Measurements from ENCODE around the gene GTF3C2. TPM values are rescaled to one million over a fixed set of nuclear protein-coding genes. Genes with fewer than 3 reads are reported as not detected.
A peak's percentile ranks its signal among the peaks of the same experiment; 100 is the strongest.

The GTF3C2 gene
- total RNA-seq, 1 experiment from 2014 or later: 89.4 TPM

- no peaks in the 10 kb centered on the region for H3K27me3 ChIP-seq
- no peaks in the 10 kb centered on the region for H3K9me3 ChIP-seq (replicated peaks)
- peaks cover 13% of the 10 kb centered on the region; the same call in 1 of the 2 replicates for H3K4me1 ChIP-seq
- H3K36me3 ChIP-seq: peaks cover 69% of the 10 kb centered on the region
- H3K4me3 ChIP-seq: no peak overlapping the region
- H3K27ac ChIP-seq: no peak overlapping the region
- DNase-seq: no peak
These were observed 21.1 kb upstream of the GTF3C2 start for GRCh38 chr2:27377618-27378095.

- Histone ChIP-seq H3K27ac (no peak overlapping the region), H3K9me3 (replicated peaks) (no peaks in the 10 kb centered on the region)
These were observed 20.5 kb upstream of the GTF3C2 start for GRCh38 chr2:27376866-27377617.

GRCh38 chr2:27376151-27376865, 19.7 kb upstream of the GTF3C2 start:
- H3K36me3 ChIP-seq: peaks cover 58% of the 10 kb centered on the region
- H3K27me3 ChIP-seq: no peaks in the 10 kb centered on the region
- peaks cover 17% of the 10 kb centered on the region; the same call in 1 of the 2 replicates for H3K4me1 ChIP-seq
- no peak overlapping the region for H3K27ac ChIP-seq
- no peak for DNase-seq
- no peaks in the 10 kb centered on the region for H3K9me3 ChIP-seq (replicated peaks)
- no peak overlapping the region for H3K4me3 ChIP-seq

More at GRCh38 chr2:27376866-27377617, 20.5 kb upstream of the GTF3C2 start:
- peaks cover 65% of the 10 kb centered on the region for H3K36me3 ChIP-seq
- H3K4me3 ChIP-seq: no peak overlapping the region
- H3K4me1 ChIP-seq: peaks cover 16% of the 10 kb centered on the region; the same call in 1 of the 2 replicates
- DNase-seq: no peak
- no peaks in the 10 kb centered on the region for H3K27me3 ChIP-seq

- H3K9me3 ChIP-seq (replicated peaks): no peaks in the 10 kb centered on the region
- H3K4me3 ChIP-seq: no peak overlapping the region
- H3K36me3 ChIP-seq: peaks cover 53% of the 10 kb centered on the region
- no peak overlapping the region for H3K27ac ChIP-seq
- no peaks in the 10 kb centered on the region for H3K27me3 ChIP-seq
- no peak for DNase-seq
- peaks cover 12% of the 10 kb centered on the region; the same call in 1 of the 2 replicates for H3K4me1 ChIP-seq
These were observed 19.0 kb upstream of the GTF3C2 start for GRCh38 chr2:27375513-27376099.

GRCh38 chr2:27373567-27373966, 17.0 kb upstream of the GTF3C2 start:
- H3K27me3 ChIP-seq: no peaks in the 10 kb centered on the region
- H3K36me3 ChIP-seq: peaks cover 47% of the 10 kb centered on the region
- H3K9me3 ChIP-seq (replicated peaks): no peaks in the 10 kb centered on the region
- H3K27ac ChIP-seq: no peak overlapping the region
- no peak overlapping the region for H3K4me3 ChIP-seq
- H3K4me1 ChIP-seq: peaks cover 3% of the 10 kb centered on the region; the same call in 1 of the 2 replicates
- no peak for DNase-seq

- DNase-seq: no peak
- H3K36me3 ChIP-seq: peaks cover 50% of the 10 kb centered on the region
- no peaks in the 10 kb centered on the region for H3K9me3 ChIP-seq (replicated peaks)
- H3K4me1 ChIP-seq: peaks cover 3% of the 10 kb centered on the region; the same call in 1 of the 2 replicates
- H3K27ac ChIP-seq: no peak overlapping the region
- H3K4me3 ChIP-seq: no peak overlapping the region
- no peaks in the 10 kb centered on the region for H3K27me3 ChIP-seq
These were observed 16.4 kb upstream of the GTF3C2 start for GRCh38 chr2:27372937-27373336.

- Histone ChIP-seq H3K27me3 (no peaks in the 10 kb centered on the region), H3K27ac (peak overlapping the region; percentile 90), H3K36me3 (peaks cover 49% of the 10 kb centered on the region), H3K9me3 (replicated peaks) (no peaks in the 10 kb centered on the region), H3K4me3 (peak overlapping the region; percentile 95), H3K4me1 (peaks cover 3% of the 10 kb centered on the region; the same call in 1 of the 2 replicates)
- peak; percentile 68 to 77 for DNase-seq
These were observed 14.5 kb upstream of the GTF3C2 start for GRCh38 chr2:27370816-27371620.

- peaks cover 48% of the 10 kb centered on the region for H3K36me3 ChIP-seq
- peak within 1 kb of the TSS; percentile 95 for H3K4me3 ChIP-seq
These were observed 13.7 kb upstream of the GTF3C2 start, which contains the start of the genes EIF2B4 and SNX17 for GRCh38 chr2:27370026-27370815. TSS of gene EIF2B4 (minus strand) at chr2:27370338. CDS start at chr2:27370314, 24 bp downstream. TSS of gene SNX17 (plus strand) at chr2:27370616. CDS start at chr2:27370744, 128 bp downstream.

GRCh38 chr2:27369471-27370025, 13.0 kb upstream of the GTF3C2 start:
- H3K9me3 ChIP-seq (replicated peaks): no peaks in the 10 kb centered on the region
- H3K27ac ChIP-seq: peak overlapping the region; percentile 90
- peak overlapping the region; percentile 95 for H3K4me3 ChIP-seq
- no peaks in the 10 kb centered on the region for H3K27me3 ChIP-seq
- peaks cover 3% of the 10 kb centered on the region; the same call in 1 of the 2 replicates for H3K4me1 ChIP-seq
- peak; percentile 74 to 79 for DNase-seq
- peaks cover 48% of the 10 kb centered on the region for H3K36me3 ChIP-seq

More at GRCh38 chr2:27370026-27370815, 13.7 kb upstream of the GTF3C2 start, which contains the start of the genes EIF2B4 and SNX17:
- Histone ChIP-seq H3K27ac (peak within 1 kb of the TSS; percentile 90), H3K9me3 (replicated peaks) (no peaks in the 10 kb centered on the region), H3K27me3 (no peaks in the 10 kb centered on the region), H3K4me1 (peaks cover 3% of the 10 kb centered on the region; the same call in 1 of the 2 replicates)
- peak; percentile 100 for DNase-seq

GRCh38 chr2:27363933-27364332, 7.4 kb upstream of the GTF3C2 start:
- H3K27ac ChIP-seq: no peak overlapping the region
- no peaks in the 10 kb centered on the region for H3K27me3 ChIP-seq
- H3K4me1 ChIP-seq: no peaks in the 10 kb centered on the region
- H3K36me3 ChIP-seq: peaks cover 49% of the 10 kb centered on the region
- DNase-seq: no peak
- H3K4me3 ChIP-seq: no peak overlapping the region
- H3K9me3 ChIP-seq (replicated peaks): no peaks in the 10 kb centered on the region

GRCh38 chr2:27362678-27363420, 6.3 kb upstream of the GTF3C2 start:
- Histone ChIP-seq H3K27ac (no peak overlapping the region), H3K4me3 (no peak overlapping the region), H3K4me1 (no peaks in the 10 kb centered on the region), H3K27me3 (no peaks in the 10 kb centered on the region), H3K36me3 (peaks cover 41% of the 10 kb centered on the region), H3K9me3 (replicated peaks) (no peaks in the 10 kb centered on the region)
- no peak for DNase-seq

GRCh38 chr2:27356056-27356381, 545 bp downstream of the GTF3C2 start:
- no peaks in the 10 kb centered on the region for H3K36me3 ChIP-seq
- DNase-seq: peak; percentile 74
- peaks cover 6% of the 10 kb centered on the region; the same call in 1 of the 2 replicates for H3K4me1 ChIP-seq
- H3K27me3 ChIP-seq: no peaks in the 10 kb centered on the region
- peak overlapping the region; percentile 69 for H3K27ac ChIP-seq
- no peaks in the 10 kb centered on the region for H3K9me3 ChIP-seq (replicated peaks)
- H3K4me3 ChIP-seq: peak overlapping the region; percentile 78

- Histone ChIP-seq H3K9me3 (replicated peaks) (no peaks in the 10 kb centered on the region), H3K27ac (no peak overlapping the region), H3K4me1 (peaks cover 6% of the 10 kb centered on the region; the same call in 1 of the 2 replicates), H3K36me3 (peaks cover 7% of the 10 kb centered on the region), H3K27me3 (no peaks in the 10 kb centered on the region), H3K4me3 (no peak overlapping the region)
- DNase-seq: no peak
These were observed 2.0 kb downstream of the GTF3C2 start for GRCh38 chr2:27354597-27354927.
